Measurements from ENCODE around the gene EHBP1L1.
A peak's percentile ranks its signal among the peaks of the same experiment; 100 is the strongest.

The EHBP1L1 gene

GRCh38 chr11:65578134-65578533 is 2.3 kb downstream of the EHBP1L1 start:
- Mint-ChIP-seq H3K36me3 (ENCODE audit: low read depth) (no peaks in the 10 kb centered on the region), H3K9me3 (no peaks in the 10 kb centered on the region), H3K27ac (no peak overlapping the region), H3K4me3 (peak overlapping the region; percentile 33), H3K4me1 (peaks cover 42% of the 10 kb centered on the region), H3K27me3 (ENCODE audit: low read depth, poor library complexity) (peaks cover 29% of the 10 kb centered on the region)
- DNase-seq, result no peak
- TF ChIP-seq CTCF (IDR thresholded peaks at IDR 0.05), result no peak

GRCh38 chr11:65578667-65579066 is 2.8 kb downstream of the EHBP1L1 start:
- no peaks in the 10 kb centered on the region for H3K36me3 Mint-ChIP-seq (ENCODE audit: low read depth)
- H3K4me3 Mint-ChIP-seq, result peak overlapping the region; percentile 52
- no peak for TF ChIP-seq CTCF (IDR thresholded peaks at IDR 0.05)
- H3K4me1 Mint-ChIP-seq, result peaks cover 37% of the 10 kb centered on the region
- DNase-seq, result no peak
- H3K27me3 Mint-ChIP-seq (ENCODE audit: low read depth, poor library complexity), result peaks cover 32% of the 10 kb centered on the region
- no peak overlapping the region for H3K27ac Mint-ChIP-seq
- H3K9me3 Mint-ChIP-seq, result no peaks in the 10 kb centered on the region

- Mint-ChIP-seq H3K27ac (no peak overlapping the region), H3K4me3 (no peak overlapping the region), H3K4me1 (peaks cover 37% of the 10 kb centered on the region), H3K9me3 (no peaks in the 10 kb centered on the region), H3K36me3 (ENCODE audit: low read depth) (no peaks in the 10 kb centered on the region), H3K27me3 (ENCODE audit: low read depth, poor library complexity) (peaks cover 37% of the 10 kb centered on the region)
- TF ChIP-seq CTCF (IDR thresholded peaks at IDR 0.05), result no peak
- DNase-seq, result no peak
Observed at GRCh38 chr11:65579291-65579690, 3.4 kb downstream of the EHBP1L1 start.

- H3K36me3 Mint-ChIP-seq (ENCODE audit: low read depth), result no peaks in the 10 kb centered on the region
- DNase-seq, result no peak
- H3K27me3 Mint-ChIP-seq (ENCODE audit: low read depth, poor library complexity), result peaks cover 35% of the 10 kb centered on the region
- no peak overlapping the region for H3K4me3 Mint-ChIP-seq
- no peaks in the 10 kb centered on the region for H3K9me3 Mint-ChIP-seq
- TF ChIP-seq CTCF (IDR thresholded peaks at IDR 0.05), result no peak
- peaks cover 36% of the 10 kb centered on the region for H3K4me1 Mint-ChIP-seq
- no peak overlapping the region for H3K27ac Mint-ChIP-seq
Observed at GRCh38 chr11:65580031-65580692, 4.3 kb downstream of the EHBP1L1 start.

DNA sequence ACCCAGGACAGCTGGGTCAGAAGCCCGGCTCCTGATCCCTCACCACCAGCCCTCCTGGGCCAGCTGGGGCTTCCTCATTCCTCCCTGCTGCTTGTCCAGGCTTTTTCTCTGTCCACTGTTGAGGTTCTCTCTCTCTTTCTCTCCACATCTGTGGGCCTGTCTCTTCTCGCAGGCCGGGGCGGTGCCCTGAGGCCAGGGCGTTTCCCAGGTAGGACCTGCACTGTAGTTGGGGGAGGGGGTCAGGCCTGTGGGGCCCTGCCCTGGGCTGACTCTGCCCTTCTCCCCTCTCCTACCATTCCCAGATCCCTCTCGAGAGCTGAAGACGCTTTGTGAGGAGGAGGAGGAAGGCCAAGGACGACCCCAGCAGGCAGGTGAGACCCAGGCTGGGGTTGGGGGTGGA is 4.9 kb downstream of the EHBP1L1 start:
- peaks cover 35% of the 10 kb centered on the region for H3K27me3 Mint-ChIP-seq (ENCODE audit: low read depth, poor library complexity)
- TF ChIP-seq CTCF (IDR thresholded peaks at IDR 0.05), result no peak
- H3K4me1 Mint-ChIP-seq, result peaks cover 30% of the 10 kb centered on the region
- no peaks in the 10 kb centered on the region for H3K9me3 Mint-ChIP-seq
- no peak for DNase-seq
- H3K36me3 Mint-ChIP-seq (ENCODE audit: low read depth), result no peaks in the 10 kb centered on the region
- no peak overlapping the region for H3K4me3 Mint-ChIP-seq
- H3K27ac Mint-ChIP-seq, result no peak overlapping the region

DNA sequence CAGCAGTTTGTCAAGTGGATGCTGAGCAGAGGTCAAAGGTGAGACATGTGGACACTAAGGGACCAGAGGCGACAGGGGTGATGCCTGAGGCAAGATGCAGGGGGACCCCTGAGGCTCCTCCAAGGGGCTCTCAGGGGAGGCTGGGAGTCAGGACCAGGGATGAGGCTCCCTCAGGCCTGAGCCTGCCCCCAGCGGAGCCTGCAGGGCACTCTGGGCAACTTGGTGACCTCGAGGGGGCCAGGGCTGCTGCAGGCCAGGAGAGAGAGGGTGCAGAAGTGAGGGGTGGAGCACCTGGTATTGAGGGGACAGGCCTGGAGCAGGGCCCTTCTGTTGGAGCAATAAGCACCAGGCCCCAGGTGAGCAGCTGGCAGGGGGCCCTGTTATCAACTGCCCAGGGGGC is 6.1 kb downstream of the EHBP1L1 start:
- Mint-ChIP-seq H3K27ac (no peak overlapping the region), H3K9me3 (no peaks in the 10 kb centered on the region), H3K27me3 (ENCODE audit: low read depth, poor library complexity) (peaks cover 33% of the 10 kb centered on the region), H3K4me3 (no peak overlapping the region), H3K4me1 (peaks cover 36% of the 10 kb centered on the region), H3K36me3 (ENCODE audit: low read depth) (no peaks in the 10 kb centered on the region)
- no peak for TF ChIP-seq CTCF (IDR thresholded peaks at IDR 0.05)
- DNase-seq, result no peak

All from nephron progenitor cell (in vitro differentiated cells).